ENCODE data around the gene SERPIND1.
"Not testable (repeated sequence)": the region's sequence is repeated elsewhere in the genome, so short reads cannot be mapped to it uniquely, and the experiment has no call there.

SERPIND1 gene

GRCh38 chr22:20747223-20747622 is 26.7 kb upstream of the SERPIND1 start:
- no peak for DNase-seq

DNA sequence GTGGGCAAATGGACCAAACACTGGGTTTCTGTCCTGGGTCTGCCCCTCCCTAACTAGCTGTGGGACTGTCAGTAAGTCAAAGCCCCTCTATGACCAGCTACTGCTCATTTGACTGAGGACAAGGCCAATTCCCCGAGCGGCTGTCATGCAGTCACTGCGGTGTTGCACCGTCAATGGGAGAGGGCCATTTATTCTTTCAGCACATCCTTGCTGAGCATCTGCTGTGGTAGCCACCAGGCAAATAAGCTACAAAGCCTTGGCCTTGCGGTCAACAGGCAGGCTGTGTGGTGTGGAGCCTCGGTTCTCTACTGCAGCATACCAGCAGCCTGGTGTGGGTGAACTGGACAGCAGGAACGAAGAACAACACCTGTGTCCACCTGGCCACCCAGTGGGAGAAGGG is 25.8 kb upstream of the SERPIND1 start:
- DNase-seq: no peak

DNA sequence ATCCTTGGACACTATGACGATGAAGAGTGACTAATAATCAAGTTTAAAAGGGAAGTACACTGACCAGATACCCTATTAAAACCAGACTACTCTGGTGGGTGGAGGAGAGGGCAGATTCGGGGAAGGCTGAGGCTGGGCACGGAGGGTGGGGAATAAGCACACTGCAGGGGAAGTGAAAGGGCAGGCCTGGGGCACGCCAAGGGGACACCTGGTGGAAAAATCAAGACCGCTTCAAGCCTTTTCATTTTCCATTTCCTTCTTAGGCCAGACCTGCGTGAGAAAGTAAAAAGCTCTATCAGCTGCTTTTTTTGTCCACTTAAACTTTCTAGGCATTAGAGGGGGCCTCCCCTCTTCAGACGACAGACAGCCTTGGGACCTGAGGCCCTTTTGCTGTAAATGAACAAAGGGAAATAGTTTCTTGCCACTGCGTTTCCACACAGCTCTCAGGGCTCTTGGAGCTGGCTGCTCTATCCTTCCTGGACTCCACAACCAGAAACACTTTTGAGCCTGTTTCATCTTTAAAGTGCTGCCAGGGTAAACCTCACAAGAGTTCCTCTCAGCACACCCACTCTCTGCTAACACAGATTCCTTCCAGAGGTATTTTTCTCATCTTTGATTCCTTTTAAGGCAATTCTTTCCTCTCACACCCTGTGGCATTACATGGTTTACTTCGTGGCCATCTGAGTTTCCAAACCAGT is 25.0 kb upstream of the SERPIND1 start:
- no peak for DNase-seq

DNA sequence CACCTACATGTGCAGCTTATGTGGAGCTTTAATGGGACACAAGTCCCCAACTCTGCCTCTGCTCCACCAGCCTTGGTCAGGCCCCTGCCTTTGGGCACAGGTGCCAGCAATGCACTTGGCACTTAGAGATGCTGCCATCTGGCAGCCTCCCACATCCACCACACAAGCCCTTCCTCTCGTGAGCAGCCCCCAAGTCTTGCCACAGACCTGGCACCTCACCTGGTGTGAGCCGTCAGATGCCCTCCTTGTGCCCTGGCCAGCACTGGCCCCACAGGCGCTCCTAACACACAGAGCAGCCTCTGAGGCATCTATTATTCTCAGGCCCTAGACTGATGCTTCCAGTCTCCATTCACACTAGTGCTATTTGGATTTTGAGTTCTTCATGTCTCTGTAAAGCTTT is 24.5 kb upstream of the SERPIND1 start:
- DNase-seq: no peak

DNA sequence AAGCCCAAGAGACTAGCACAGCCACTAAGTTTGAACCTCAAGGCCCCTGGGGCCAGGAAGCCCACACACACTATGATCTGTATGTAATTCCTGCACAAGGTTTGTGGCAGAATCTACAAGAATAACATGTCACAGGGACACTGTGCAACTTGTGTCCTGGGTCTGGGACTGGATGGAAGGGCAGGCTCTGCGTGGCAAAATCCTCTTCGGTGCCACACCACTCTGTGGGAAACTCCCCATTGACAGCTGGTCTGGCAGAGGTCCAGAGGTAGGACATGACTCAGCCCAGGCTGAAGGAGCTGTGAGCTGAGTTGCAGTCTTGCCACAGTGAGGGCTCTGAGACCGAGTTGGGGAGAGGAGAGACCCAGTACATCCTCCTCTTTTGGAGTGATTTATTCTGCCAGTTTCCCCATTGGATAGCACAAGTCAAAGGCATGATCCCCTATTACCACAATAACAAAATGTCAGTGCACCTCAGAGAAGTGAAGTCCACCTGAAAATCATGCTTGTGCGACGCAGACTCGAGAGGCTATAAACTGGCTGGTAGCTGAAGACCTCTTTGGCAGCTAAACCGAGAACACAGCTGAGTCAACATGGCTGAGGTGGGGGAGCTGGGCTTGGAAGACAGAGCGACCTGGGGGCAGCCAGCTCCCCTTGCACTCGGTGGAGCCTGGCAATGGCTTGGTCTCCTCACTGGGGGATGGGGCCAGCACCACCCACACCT is 23.3 kb upstream of the SERPIND1 start:
- DNase-seq: peak; percentile 51

DNA sequence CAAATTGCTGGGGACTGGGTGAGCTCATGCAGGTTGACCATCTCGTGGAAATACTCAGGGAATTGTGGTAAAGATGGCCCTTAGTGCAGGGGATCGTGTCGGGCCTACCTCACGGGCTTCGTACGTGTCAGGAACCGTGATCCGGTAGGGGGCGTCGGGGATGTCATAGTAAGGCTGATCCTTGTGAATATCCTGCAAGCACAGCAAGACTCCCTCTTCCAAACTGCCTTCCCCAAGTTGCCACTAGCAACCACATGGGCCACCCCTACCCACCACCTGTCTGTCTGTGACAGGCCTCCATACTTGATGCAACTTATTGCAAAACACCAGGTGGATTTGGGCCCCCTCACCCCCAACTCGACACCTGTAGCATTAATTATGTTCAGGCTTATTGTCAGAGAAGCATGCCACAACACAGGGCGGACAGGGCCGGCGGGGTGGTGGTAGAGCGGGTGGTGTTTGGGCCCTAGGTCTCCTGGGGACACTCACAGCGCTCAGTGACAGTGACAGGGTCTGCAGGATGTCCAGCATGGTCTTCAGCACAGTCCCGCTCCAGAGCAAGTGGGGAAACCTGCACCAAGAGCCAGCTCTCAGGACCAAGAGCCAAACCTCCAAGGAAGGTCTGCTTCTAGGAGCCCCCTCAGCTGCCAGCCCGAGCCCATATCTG is 22.6 kb upstream of the SERPIND1 start:
- no peak for DNase-seq

DNA sequence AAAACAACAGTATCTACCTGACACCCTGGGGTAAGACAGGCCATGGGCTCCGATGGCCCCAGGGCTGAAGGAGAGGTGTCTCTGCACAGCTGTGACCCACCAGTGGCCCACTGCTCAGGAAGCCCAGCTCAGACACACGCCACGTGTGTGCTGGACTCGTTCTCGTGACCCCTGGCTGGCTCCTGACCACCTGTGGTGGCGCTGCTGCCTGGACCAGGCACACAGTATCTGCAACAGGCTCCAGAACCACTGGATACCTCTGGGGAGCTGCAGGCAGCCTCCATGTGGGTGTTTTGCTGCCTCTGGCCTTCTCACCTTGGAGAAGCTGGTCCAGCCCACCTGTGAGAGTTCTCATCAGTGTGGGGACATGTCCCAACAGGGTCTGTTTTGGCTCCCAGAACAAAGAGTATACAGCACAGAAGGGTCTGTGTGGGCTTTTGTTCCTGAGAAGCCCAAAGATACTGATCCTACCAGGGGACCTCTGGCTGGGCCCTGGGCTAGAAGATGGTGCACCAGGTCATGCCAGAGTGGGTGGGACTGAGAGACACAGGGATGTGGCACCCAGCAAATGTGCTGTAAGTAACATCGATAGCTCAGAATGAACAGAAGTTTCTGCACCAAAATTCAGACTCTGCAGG is 21.7 kb upstream of the SERPIND1 start:
- no peak for DNase-seq

GRCh38 chr22:20752873-20753272 is 21.0 kb upstream of the SERPIND1 start:
- DNase-seq: no peak

GRCh38 chr22:20756846-20757245 is 17.1 kb upstream of the SERPIND1 start:
- DNase-seq: no peak

DNA sequence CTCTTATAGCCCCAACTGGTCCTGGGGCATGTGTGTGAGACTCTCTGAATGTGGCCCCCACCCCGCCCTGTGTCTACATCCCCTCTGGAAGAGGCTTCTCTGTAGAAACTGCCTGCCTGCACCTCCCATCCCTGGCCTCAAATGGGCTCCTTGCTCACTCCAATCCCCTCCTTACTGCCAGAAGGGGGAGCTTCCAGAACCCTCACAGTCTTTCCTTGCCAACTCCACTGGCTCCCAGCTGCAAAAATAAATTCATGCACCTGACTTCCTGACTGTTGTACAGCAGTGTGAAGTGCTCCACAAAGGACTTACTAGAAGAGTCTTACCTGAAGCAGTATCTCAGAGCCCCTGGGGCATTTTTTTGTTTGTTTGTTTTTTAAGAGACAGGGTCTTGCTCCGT is 15.2 kb upstream of the SERPIND1 start:
- no peak for DNase-seq

DNA sequence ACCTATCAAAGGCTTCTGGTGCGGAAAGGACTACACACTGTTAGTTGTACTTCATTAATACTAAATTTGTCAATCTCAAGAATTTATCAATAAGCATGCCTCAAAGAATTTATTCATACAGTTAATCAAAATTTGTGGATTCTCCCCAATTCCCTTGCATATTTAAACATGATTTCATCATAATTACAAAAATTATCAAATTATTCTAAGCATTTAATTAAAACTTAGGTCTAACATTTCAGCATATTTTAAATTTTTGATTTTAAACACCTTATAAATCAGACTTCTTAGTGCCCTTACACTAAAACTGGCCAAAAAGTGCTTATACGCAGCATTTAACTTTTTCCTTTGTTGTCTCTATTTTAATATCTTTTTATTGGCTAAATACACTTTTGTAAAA is 13.8 kb upstream of the SERPIND1 start:
- DNase-seq: no peak

DNA sequence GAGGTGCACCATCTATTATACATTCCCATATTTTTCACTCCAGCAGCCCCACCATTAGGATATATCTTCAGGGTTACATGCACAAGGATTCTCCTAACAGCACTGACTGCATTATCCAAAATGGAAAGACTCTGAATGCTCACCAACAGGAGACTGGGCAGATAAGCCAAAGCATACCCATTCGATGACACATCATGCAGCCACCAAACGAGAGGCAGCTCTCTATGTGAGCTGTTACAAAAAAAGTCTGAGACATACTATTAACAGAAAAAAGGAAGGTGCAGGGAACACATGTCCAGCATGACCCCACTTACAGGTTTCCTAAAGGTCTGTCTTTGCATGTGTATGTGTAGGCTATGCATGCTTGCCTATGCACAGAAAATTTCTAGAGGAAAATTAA is 12.4 kb upstream of the SERPIND1 start:
- no peak for DNase-seq

- DNase-seq: no peak
These were observed 11.6 kb upstream of the SERPIND1 start for GRCh38 chr22:20762233-20762796.

- no peak for DNase-seq
These were observed 10.1 kb upstream of the SERPIND1 start for GRCh38 chr22:20763630-20764470.

- no peak for DNase-seq
These were observed 9.5 kb upstream of the SERPIND1 start for GRCh38 chr22:20764471-20764720.

DNA sequence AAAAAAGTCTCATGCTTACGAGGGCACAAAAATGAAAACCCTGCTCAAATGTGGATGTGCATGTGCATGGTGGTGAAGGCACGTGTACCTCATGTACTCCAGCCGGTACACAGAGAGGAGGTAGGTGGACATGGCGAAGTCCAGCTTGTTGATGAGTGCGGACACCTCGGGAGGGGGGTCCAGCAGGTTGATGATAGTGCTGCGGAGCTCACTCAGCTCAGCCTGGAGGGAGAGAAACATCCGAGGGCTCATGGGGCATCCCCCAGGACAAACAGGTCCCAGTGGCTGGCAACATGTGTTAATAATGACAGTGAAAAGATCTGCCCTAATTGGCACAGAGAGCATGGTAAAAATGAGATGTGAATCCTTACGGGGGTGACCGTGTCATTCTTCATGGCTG is 9.2 kb upstream of the SERPIND1 start:
- no peak for DNase-seq

- DNase-seq: no peak
These were observed 8.0 kb upstream of the SERPIND1 start for GRCh38 chr22:20765938-20766337.

GRCh38 chr22:20766530-20766929 is 7.4 kb upstream of the SERPIND1 start:
- DNase-seq: no peak

GRCh38 chr22:20769496-20769826 is 4.5 kb upstream of the SERPIND1 start:
- not testable (repeated sequence) for DNase-seq

- no peak for DNase-seq
These were observed 1.8 kb upstream of the SERPIND1 start for GRCh38 chr22:20771918-20772625.

DNA sequence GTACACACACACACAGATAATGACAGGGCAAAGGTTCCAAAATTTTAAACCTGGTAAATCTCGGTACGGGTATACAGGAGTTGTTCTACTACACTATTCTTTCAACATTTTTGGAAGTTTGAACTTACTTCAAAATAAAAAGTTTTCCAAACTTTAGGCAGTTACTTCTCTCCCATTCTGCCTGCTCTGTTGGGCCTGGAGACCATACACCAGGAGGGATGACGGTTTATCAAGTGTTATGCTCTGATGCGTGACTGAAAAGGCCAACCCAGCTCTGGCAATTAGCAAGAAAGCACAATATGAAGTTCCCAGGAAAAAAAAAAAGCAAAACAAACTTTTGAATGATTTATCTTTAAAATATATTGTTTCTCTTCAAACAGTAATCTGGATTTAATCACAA is 969 bp downstream of the SERPIND1 start:
- DNase-seq: no peak

GRCh38 chr22:20775342-20775895 is 1.5 kb downstream of the SERPIND1 start:
- DNase-seq: no peak
